Measurements from ENCODE around the gene MIA3. TPM values are rescaled to one million over a fixed set of nuclear protein-coding genes. Genes with fewer than 3 reads are reported as not detected.
A peak's percentile ranks its signal among the peaks of the same experiment; 100 is the strongest.

MIA3 gene
- total and polyA plus RNA-seq, 8 donors, result 62.0 to 94.5 (median 83.0) TPM

- no peaks in the 10 kb centered on the region for H3K27me3 ChIP-seq
- no peak for ATAC-seq
- no peaks in the 10 kb centered on the region for H3K9me3 ChIP-seq
- no peak overlapping the region for H3K27ac ChIP-seq
- intact Hi-C loops (cut with DNase I), result no loop called here
- no peak for TF ChIP-seq CTCF (IDR thresholded peaks at IDR 0.05)
- DNase-seq, result no peak
- H3K4me1 ChIP-seq, result no peaks in the 10 kb centered on the region
- no peak overlapping the region for H3K4me3 ChIP-seq
- H3K36me3 ChIP-seq, result peaks cover 7 to 79% of the 10 kb centered on the region in 2 donors
These were observed 9.3 kb downstream of the MIA3 start for GRCh38 chr1:222627232-222627631.

GRCh38 chr1:222629921-222630535, 12.1 kb downstream of the MIA3 start:
- no peak overlapping the region for H3K4me3 ChIP-seq
- ATAC-seq (no peak), DNase-seq (no peak)
- H3K27me3 ChIP-seq, result no peaks in the 10 kb centered on the region
- peaks cover 0 to 84% of the 10 kb centered on the region in 2 donors for H3K36me3 ChIP-seq
- no peaks in the 10 kb centered on the region for H3K4me1 ChIP-seq
- H3K27ac ChIP-seq, result no peak overlapping the region
- intact Hi-C loops (cut with DNase I), result loop anchor here in 1 of 2 donors (5.0 kb wide), 1 partner anchor 163 kb away; no protein-coding TSS in a partner anchor
- no peak for TF ChIP-seq CTCF (IDR thresholded peaks at IDR 0.05)
- no peaks in the 10 kb centered on the region for H3K9me3 ChIP-seq

- Histone ChIP-seq H3K9me3 (no peaks in the 10 kb centered on the region), H3K4me1 (no peaks in the 10 kb centered on the region), H3K27me3 (no peaks in the 10 kb centered on the region), H3K4me3 (no peak overlapping the region), H3K36me3 (peaks cover 0 to 75% of the 10 kb centered on the region in 2 donors), H3K27ac (no peak overlapping the region)
- intact Hi-C loops (cut with DNase I), result loop anchor here in 1 of 2 donors (5.0 kb wide), 1 partner anchor 164 kb away; no protein-coding TSS in a partner anchor
- ATAC-seq, result no peak
- TF ChIP-seq CTCF (IDR thresholded peaks at IDR 0.05), result no peak
- DNase-seq, result no peak
These were observed 13.8 kb downstream of the MIA3 start for GRCh38 chr1:222631611-222632208.

GRCh38 chr1:222632749-222633148, 14.9 kb downstream of the MIA3 start:
- Histone ChIP-seq H3K4me1 (no peaks in the 10 kb centered on the region), H3K27ac (no peak overlapping the region), H3K27me3 (no peaks in the 10 kb centered on the region), H3K4me3 (no peak overlapping the region), H3K9me3 (no peaks in the 10 kb centered on the region), H3K36me3 (peaks cover 0 to 67% of the 10 kb centered on the region in 2 donors)
- ATAC-seq (no peak), DNase-seq (no peak)
- intact Hi-C loops (cut with DNase I), result loop anchor here in 1 of 2 donors (5.0 kb wide), 1 partner anchor 165 kb away; no protein-coding TSS in a partner anchor
- TF ChIP-seq CTCF (IDR thresholded peaks at IDR 0.05), result no peak

GRCh38 chr1:222634180-222635013, 16.5 kb downstream of the MIA3 start:
- intact Hi-C loops (cut with DNase I), result loop anchor here in 1 of 2 donors (5.0 kb wide), 1 partner anchor 167 kb away; no protein-coding TSS in a partner anchor
- no peaks in the 10 kb centered on the region for H3K27me3 ChIP-seq
- no peak overlapping the region for H3K27ac ChIP-seq
- DNase-seq (peak in 2 of 4 donors; percentile 79 to 86), ATAC-seq (peak; percentile 95)
- peak; percentile 77 to 83 for TF ChIP-seq CTCF (IDR thresholded peaks at IDR 0.05)
- no peaks in the 10 kb centered on the region for H3K4me1 ChIP-seq
- H3K9me3 ChIP-seq, result no peaks in the 10 kb centered on the region
- peaks cover 0 to 58% of the 10 kb centered on the region in 2 donors for H3K36me3 ChIP-seq
- H3K4me3 ChIP-seq, result no peak overlapping the region
